ENCODE data around the gene KIF22.

The KIF22 gene

GRCh38 chr16:29813644-29814562, 23.4 kb downstream of the KIF22 start:
- Histone ChIP-seq H3K27me3 (replicated peaks) (no peaks in the 10 kb centered on the region), H3K27ac (no peak overlapping the region), H3K36me3 (replicated peaks) (peaks cover 5% of the 10 kb centered on the region), H3K4me3 (ENCODE audit: low read depth, low read length) (no peak overlapping the region)
- TF ChIP-seq CTCF (IDR thresholded peaks at IDR 0.05; ENCODE audit: low read depth, low read length, missing control alignments): no peak
- DNase-seq: no peak
- in situ Hi-C loops (cut with HindIII; ENCODE audit: low pct_ligation_motif_present, low sequenced_read_pairs): no loop called here

DNA sequence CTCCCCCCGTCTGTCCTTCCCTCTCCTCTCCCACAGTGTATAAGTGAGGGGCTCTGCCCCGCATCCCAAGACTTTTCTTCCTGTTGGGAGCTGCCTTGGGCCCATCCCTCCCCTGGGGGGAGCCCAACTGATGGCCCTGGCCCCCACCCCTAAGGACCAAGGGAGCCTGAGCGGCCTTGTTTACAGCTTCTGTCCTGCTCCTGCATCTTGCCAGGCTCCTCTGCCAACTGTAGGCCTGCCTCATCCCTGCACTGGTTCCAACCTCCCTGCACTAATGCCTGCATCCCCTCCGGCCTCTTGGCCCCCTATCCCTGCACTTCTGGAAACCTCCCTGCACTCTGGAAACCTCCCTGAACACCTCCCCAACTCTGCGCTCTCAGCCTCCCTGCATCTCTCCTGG, 24.0 kb downstream of the KIF22 start:
- Histone ChIP-seq H3K4me3 (ENCODE audit: low read depth, low read length) (no peak overlapping the region), H3K27ac (no peak overlapping the region), H3K27me3 (replicated peaks) (no peaks in the 10 kb centered on the region), H3K36me3 (replicated peaks) (peaks cover 3% of the 10 kb centered on the region)
- DNase-seq: no peak
- in situ Hi-C loops (cut with HindIII; ENCODE audit: low pct_ligation_motif_present, low sequenced_read_pairs): no loop called here
- no peak for TF ChIP-seq CTCF (IDR thresholded peaks at IDR 0.05; ENCODE audit: low read depth, low read length, missing control alignments)

- Histone ChIP-seq H3K27ac (no peak overlapping the region), H3K27me3 (replicated peaks) (no peaks in the 10 kb centered on the region), H3K4me3 (ENCODE audit: low read depth, low read length) (peak overlapping the region; percentile 84), H3K36me3 (replicated peaks) (no peaks in the 10 kb centered on the region)
- TF ChIP-seq CTCF (IDR thresholded peaks at IDR 0.05; ENCODE audit: low read depth, low read length, missing control alignments): no peak
- in situ Hi-C loops (cut with HindIII; ENCODE audit: low pct_ligation_motif_present, low sequenced_read_pairs): no loop called here
- DNase-seq: no peak
Observed at GRCh38 chr16:29815032-29815721, 24.6 kb downstream of the KIF22 start.

GRCh38 chr16:29815793-29816693, 25.5 kb downstream of the KIF22 start, which contains the start of gene PAGR1:
TSS of gene PAGR1 (plus strand) at chr16:29816152. CDS start at chr16:29816526, 374 bp downstream.
- TF ChIP-seq CTCF (IDR thresholded peaks at IDR 0.05; ENCODE audit: low read depth, low read length, missing control alignments): peak; percentile 92
- peak within 1 kb of the TSS; percentile 84 for H3K4me3 ChIP-seq (ENCODE audit: low read depth, low read length)
- in situ Hi-C loops (cut with HindIII; ENCODE audit: low pct_ligation_motif_present, low sequenced_read_pairs): no loop called here

DNA sequence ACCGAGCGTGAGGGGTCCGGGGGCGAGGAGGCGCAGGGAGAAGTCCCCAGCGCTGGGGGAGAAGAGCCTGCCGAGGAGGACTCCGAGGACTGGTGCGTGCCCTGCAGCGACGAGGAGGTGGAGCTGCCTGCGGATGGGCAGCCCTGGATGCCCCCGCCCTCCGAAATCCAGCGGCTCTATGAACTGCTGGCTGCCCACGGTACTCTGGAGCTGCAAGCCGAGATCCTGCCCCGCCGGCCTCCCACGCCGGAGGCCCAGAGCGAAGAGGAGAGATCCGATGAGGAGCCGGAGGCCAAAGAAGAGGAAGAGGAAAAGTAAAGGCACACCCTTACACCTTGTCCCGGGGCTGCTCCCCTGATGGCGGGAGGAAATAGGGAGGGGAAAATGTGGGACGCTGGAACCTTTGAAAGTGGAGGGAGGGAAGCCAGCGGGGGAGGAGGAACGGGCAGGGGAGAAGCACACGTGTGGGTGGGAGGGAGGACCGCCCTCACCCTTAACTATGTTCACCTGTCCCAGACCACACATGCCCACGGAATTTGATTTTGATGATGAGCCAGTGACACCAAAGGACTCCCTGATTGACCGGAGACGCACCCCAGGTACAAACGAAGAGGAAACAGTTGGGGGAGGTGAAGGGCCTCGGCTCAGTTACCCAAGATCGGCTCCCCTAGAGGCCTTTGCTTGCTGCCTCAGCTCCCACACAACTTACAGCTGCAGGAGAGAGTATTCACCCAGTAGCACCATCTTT, 26.3 kb downstream of the KIF22 start:
- Histone ChIP-seq H3K27me3 (replicated peaks) (no peaks in the 10 kb centered on the region), H3K4me3 (ENCODE audit: low read depth, low read length) (peak overlapping the region; percentile 84), H3K27ac (peak overlapping the region; percentile 54), H3K36me3 (replicated peaks) (no peaks in the 10 kb centered on the region)
- peak; percentile 52 for TF ChIP-seq CTCF (IDR thresholded peaks at IDR 0.05; ENCODE audit: low read depth, low read length, missing control alignments)
- peak; percentile 34 for DNase-seq
- in situ Hi-C loops (cut with HindIII; ENCODE audit: low pct_ligation_motif_present, low sequenced_read_pairs): no loop called here

More at GRCh38 chr16:29815793-29816693, 25.5 kb downstream of the KIF22 start, which contains the start of gene PAGR1:
- Histone ChIP-seq H3K27me3 (replicated peaks) (no peaks in the 10 kb centered on the region), H3K27ac (peak within 1 kb of the TSS; percentile 54), H3K36me3 (replicated peaks) (no peaks in the 10 kb centered on the region)
- DNase-seq: peak; percentile 99

Measured in brain microvascular endothelial cell (primary cell).